Amniotic epithelial cell (primary cell): ENCODE results near the gene USB1.

Experiments used
- DNase-seq: peaks from one replicate; pipeline ENCODE4 v3.0.0-alpha.2; 2010; ENCODE audit warnings: low read depth

USB1 gene

GRCh38 chr16:57995721-57996405, 5.3 kb upstream of the USB1 start:
- no peak for DNase-seq

GRCh38 chr16:57996406-57997175, 4.6 kb upstream of the USB1 start:
- DNase-seq, result no peak

- no peak for DNase-seq
Measured at GRCh38 chr16:57997176-57997527, 4.1 kb upstream of the USB1 start.

GRCh38 chr16:57997528-57998265, 3.5 kb upstream of the USB1 start:
- DNase-seq, result no peak

- DNase-seq, result peak; percentile 83
Measured at GRCh38 chr16:57998486-57998885, 2.7 kb upstream of the USB1 start.

GRCh38 chr16:57998992-57999365, 2.2 kb upstream of the USB1 start:
- no peak for DNase-seq

GRCh38 chr16:57999366-57999970, 1.7 kb upstream of the USB1 start:
- peak; percentile 57 for DNase-seq

GRCh38 chr16:57999971-58000705, 1.1 kb upstream of the USB1 start, which contains the start of gene ZNF319:
ZNF319 (minus strand) TSS chr16:58000672; CDS start chr16:57998265, 2,407 bp downstream.
- DNase-seq, result no peak

- no peak for DNase-seq
Measured at GRCh38 chr16:58001781-58002415, 691 bp downstream of the USB1 start.

GRCh38 chr16:58002416-58002800, 1.2 kb downstream of the USB1 start:
- no peak for DNase-seq

GRCh38 chr16:58002936-58003335, 1.7 kb downstream of the USB1 start:
- DNase-seq, result no peak

- peak; percentile 40 for DNase-seq
Measured at GRCh38 chr16:58004736-58005135, 3.5 kb downstream of the USB1 start.

GRCh38 chr16:58009856-58010416, 8.7 kb downstream of the USB1 start:
- DNase-seq, result no peak

- DNase-seq, result no peak
Measured at GRCh38 chr16:58010886-58011285, 9.7 kb downstream of the USB1 start.

GRCh38 chr16:58011652-58012051, 10.4 kb downstream of the USB1 start:
- DNase-seq, result peak; percentile 92

GRCh38 chr16:58012481-58012880, 11.3 kb downstream of the USB1 start:
- DNase-seq, result no peak

- DNase-seq, result no peak
Measured at GRCh38 chr16:58013201-58013956, 12.2 kb downstream of the USB1 start.

GRCh38 chr16:58016840-58017446, 15.7 kb downstream of the USB1 start:
- DNase-seq, result no peak

GRCh38 chr16:58018803-58019202, 17.6 kb downstream of the USB1 start:
- no peak for DNase-seq
